CMK (cell line): ENCODE measurements around the gene ACSF3.

ENCODE experiments used
- DNase-seq: peaks from one replicate; pipeline ENCODE4 v3.0.0-alpha.2; 2010; ENCODE audit warnings: low read depth

ACSF3 gene

DNA sequence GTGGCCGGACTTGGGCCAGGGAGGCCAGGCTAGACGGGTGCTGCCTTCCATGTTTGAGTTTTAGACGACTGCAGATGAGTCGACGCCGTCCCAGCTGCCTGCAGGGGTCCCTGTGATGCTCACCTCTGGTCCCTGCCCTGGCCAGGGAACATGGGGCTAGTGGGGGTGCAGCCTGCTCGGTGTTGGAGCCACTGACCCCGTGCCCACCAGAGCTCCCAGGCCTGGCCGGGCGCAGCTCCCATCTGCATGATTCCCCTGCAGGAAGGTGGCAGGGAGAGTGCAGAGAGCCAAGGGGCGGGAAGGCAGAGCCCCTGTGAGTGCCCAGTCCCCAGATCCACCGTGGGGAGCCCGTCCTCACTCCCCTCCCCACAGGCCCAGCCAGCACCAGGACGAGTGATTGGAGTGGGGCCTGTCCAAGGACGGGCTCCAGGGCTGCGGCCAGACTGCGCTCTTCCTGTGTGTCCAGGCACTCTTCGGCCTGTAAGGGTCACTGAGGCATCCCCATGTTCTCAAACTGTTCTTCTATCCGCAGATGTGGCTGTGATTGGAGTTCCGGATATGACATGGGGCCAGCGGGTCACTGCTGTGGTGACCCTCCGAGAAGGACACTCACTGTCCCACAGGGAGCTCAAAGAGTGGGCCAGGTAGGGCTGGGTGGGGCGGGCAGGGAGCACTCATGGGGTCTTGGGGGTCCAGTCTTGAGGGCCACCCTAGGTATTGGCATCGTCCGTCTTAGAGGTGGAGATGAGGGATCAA is 51.9 kb downstream of the ACSF3 start:
- no peak for DNase-seq

DNA sequence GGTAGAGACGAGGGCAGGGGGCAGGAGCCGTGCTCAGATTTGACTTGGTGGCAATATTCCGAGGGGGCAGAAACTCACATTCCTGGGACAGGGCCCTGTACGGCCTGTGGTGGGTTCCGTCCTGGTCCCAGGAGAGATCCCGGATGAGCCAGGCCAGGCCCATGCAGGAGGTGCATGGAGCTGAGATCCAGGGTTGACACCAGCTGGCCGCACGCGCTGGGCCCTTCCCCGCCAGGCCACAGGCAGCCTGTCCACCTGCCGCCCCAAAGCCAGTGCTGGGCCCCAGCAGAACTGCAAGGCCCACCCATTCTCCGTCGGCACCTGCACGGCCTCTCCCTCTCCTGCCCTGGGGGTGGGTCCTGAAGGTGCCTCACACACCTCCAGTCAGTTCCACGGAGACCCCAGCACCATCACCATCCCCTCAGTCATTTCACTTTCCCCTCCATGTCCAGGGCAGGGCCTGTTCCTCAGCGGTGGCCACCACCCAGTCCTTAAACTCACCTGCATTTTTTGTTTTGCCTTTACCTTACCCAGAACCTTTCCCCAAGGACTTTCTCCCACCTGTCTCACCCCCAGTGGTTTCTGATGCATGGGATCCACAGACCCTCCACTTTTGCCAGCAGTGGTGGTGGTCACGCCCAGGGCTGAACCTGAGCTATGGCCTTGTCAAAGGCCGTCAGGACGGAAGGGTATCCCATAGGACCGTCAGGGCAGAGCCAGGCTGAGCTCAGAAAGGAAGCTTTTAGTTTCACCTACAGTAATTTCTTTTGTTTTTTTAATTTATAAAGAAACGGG is 52.8 kb downstream of the ACSF3 start:
- DNase-seq: no peak

- no peak for DNase-seq
Measured at GRCh38 chr16:89147085-89147817, 53.6 kb downstream of the ACSF3 start.

DNA sequence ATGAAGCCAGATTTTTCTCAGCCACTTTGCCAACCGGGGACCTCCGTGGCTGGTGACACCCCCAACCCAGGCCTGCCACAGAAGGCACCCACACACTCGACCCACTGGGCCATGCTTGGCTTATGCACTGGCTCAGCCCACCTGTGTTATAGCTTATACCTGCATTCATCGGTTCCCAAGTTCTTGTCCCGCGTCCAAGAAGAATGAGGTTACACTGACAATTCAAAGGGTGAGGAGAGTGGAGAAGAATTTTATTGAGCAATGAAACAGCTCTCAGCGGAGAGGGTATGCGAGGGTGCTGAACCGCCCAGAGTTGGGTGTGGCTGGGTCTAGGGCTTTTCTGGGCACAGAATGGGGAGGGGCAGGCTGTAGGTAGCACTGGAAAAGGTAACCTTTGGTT is 55.7 kb downstream of the ACSF3 start:
- DNase-seq: no peak

- no peak for DNase-seq
Measured at GRCh38 chr16:89150090-89150835, 56.6 kb downstream of the ACSF3 start.

GRCh38 chr16:89150981-89151380 is 57.3 kb downstream of the ACSF3 start:
- DNase-seq: no peak

DNA sequence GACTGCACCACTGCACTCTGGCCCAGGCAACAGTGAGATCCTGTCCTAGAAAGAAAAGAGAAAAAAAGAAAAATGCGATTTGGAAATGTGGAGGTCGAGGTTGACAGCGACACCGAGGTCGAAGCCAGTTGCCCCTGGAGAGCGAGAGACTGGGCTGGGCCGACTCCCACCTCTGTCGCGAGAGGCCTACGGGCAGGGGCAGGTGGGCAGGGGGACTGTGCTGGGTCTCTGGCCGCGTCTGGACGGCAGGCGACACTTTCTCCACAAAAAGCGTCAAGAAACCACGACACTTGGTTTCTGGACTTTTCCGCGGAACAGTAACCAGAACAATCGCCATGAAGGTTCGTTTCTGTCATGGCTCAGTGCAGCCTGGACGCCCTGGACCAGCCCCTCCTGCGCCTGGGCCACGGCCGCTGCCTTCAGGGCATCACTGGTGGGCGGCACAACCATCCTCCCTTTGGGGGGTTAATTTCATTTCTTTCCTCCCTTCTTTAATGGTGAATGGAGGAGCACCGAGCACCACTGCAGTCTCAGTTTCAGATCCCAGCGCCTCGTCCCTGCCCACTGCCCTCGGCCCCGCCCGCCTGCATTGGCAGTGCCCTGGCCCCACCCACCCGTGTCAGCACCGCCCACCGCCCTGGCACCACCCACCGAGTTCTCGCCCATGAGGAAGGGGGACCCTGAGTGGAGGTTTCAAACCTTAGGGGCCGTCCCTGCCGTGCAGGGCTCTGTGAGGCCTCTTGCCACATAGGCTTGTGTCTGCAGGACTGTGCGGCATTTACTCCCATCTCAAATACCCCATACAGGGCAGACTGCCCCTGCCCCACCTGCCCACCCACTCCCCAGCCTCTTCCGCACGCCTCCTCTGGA is 59.4 kb downstream of the ACSF3 start:
- no peak for DNase-seq

DNA sequence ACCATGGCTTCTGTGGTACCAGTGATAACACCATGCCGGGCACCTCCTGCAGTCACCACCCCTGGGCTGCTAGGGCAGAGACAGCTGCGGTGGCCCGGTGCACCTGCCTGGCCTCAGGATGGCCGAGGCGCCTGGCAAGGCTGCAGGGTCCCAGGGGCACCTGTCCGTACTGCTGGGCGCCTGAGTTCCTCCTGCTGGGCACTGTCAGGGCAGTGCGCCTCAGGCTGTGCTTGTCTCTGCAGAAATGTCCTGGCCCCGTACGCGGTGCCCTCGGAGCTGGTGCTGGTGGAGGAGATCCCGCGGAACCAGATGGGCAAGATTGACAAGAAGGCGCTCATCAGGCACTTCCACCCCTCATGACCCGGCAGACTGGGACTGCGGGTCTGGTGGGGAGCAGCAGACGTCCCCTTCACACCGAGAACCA is 60.2 kb downstream of the ACSF3 start:
- no peak for DNase-seq

DNA sequence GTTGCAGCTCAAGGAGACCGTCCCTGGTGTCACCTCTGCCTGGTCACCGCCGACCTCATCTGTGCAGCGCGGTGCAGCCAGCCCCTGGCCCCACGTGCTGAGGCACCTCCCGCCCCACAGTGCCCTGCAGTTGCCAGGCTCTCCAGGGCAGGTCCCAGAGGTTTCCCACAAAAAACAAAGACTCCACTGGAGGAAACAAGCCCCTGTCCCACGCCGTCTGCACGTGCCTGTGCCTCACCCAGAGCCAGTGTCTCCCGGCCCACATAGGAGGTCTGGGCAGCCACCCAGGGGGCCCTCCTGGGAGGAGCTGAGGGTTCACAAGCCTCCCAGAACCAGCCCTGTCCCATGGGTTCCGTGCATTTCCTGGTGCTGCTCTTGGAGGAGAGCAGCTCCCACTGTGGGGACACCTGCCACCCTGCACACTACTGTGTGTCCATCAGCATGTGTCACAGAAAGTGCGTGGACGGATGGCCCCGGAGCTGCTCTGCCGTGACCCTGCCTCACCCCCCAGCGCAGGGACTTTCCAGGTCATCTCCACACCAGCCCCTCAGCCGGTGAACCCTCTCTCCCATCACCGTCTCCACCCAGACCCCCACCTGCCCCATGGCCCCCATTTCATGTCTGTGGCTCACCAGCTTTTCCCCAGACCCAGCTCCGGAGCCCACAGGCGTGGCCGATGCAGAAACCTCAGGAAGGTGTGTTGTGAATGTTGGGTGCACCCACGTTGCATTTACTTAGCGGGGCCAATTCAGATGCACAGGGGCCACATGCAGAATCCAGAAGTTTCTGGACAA is 60.9 kb downstream of the ACSF3 start:
- no peak for DNase-seq

- no peak for DNase-seq
Measured at GRCh38 chr16:89155184-89155679, 61.6 kb downstream of the ACSF3 start.

DNA sequence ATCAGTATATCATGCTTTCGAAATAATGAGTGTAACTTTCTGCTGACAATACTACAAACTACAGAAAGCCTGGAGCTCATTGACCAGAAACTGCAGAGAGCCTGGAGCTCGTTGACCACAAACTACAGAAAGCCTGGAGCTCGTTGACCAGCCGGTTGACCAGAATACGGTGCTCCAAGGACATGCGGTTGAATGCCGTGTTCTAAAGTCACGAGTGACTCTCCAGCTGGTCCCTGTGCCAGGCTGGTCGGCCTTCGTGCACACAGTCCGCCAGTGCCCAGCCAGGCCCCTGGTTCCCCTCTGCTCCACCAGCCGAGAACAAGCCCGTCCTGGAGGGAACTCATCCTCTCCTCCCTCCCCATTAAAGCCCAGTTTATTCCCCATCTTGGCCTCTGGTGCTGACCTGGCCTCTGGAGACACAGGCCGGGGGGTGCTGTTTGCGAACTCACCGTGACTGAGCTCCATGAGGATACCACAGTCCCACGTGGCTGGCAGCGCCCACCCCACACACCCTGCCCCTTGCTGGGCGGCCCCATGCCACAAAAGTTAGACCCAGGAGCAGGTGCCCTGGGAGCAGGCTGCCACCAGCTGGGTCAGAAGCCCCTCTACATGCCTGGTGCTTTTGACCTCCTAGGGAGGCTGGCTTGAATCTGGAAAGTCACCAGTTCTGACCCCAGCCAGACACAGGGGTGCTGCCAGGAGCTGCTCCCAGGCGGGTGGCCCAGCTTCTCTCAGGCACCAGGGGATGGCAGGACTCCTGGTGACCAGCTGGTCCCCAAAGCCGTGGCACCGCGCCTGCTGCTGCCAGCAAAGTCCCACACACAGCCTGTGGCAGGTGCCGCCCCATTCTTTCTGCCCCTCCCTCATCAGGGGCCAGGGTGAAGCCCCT is 62.4 kb downstream of the ACSF3 start:
- DNase-seq: no peak

GRCh38 chr16:89156740-89157645 is 63.3 kb downstream of the ACSF3 start:
- no peak for DNase-seq

GRCh38 chr16:89157778-89158177 is 64.1 kb downstream of the ACSF3 start:
- no peak for DNase-seq

GRCh38 chr16:89159066-89159849 is 65.6 kb downstream of the ACSF3 start:
- no peak for DNase-seq

- no peak for DNase-seq
Measured at GRCh38 chr16:89159850-89160354, 66.2 kb downstream of the ACSF3 start.

- no peak for DNase-seq
Measured at GRCh38 chr16:89160977-89161701, 67.5 kb downstream of the ACSF3 start.
